Measurements from ENCODE around the gene DACT1. TPM values are rescaled to one million over a fixed set of nuclear protein-coding genes. Genes with fewer than 3 reads are reported as not detected.

DACT1 gene
- total RNA-seq, 1 experiment from 2014 or later = 4.4 TPM

GRCh38 chr14:58663494-58664111 lies 25.8 kb downstream of the DACT1 start:
- H3K4me2 ChIP-seq (ENCODE audit: insufficient read depth, insufficient read length, low read length) = no peak overlapping the region
- no peak overlapping the region for H3K27ac Mint-ChIP-seq
- H3K4me1 Mint-ChIP-seq = peaks cover 6 to 8% of the 10 kb centered on the region in 2 experiments

More at GRCh38 chr14:58663494-58664111, 25.8 kb downstream of the DACT1 start:
- no peak overlapping the region for H3K9ac ChIP-seq (ENCODE audit: extremely low read depth, insufficient read length, low read length)
- H3K18ac ChIP-seq (ENCODE audit: insufficient read length, low read depth, low read length) = no peak overlapping the region
- H4K5ac ChIP-seq (ENCODE audit: insufficient read length, low read depth, low read length) = no peak overlapping the region
- no peak for TF ChIP-seq CTCF (conservative IDR thresholded peaks at IDR 0.05)
- H3K14ac ChIP-seq (ENCODE audit: insufficient read depth, low read length) = no peak overlapping the region
- no peak overlapping the region for H2BK12ac ChIP-seq (ENCODE audit: insufficient read length, low read depth, low read length)
- no peak overlapping the region for H2BK15ac ChIP-seq (ENCODE audit: low read depth, low read length)
- H3K27ac ChIP-seq (ENCODE audit: insufficient read length, low read depth, low read length) = no peak overlapping the region
- H2BK120ac ChIP-seq (ENCODE audit: low read depth, low read length, poor library complexity, severe bottlenecking) = no peak overlapping the region
- no peaks in the 10 kb centered on the region for H3K27me3 ChIP-seq (ENCODE audit: insufficient read depth, low read length)
- H3K56ac ChIP-seq (ENCODE audit: insufficient read length, low read depth, low read length) = no peak overlapping the region
- no peak overlapping the region for H3T11ph ChIP-seq (ENCODE audit: low read length)
- H3K9me3 ChIP-seq (ENCODE audit: control insufficient read depth, low read depth, low read length) = no peaks in the 10 kb centered on the region
- H2AK5ac ChIP-seq (ENCODE audit: insufficient read length, low read length) = no peak overlapping the region
- H3K23ac ChIP-seq (ENCODE audit: insufficient read length, low read depth, low read length) = no peak overlapping the region
- Mint-ChIP-seq H3K9me3 (no peaks in the 10 kb centered on the region), H3K4me3 (no peak overlapping the region; a peak in 1 of 5 replicates), H3K27me3 (ENCODE audit: low read depth) (no peaks in the 10 kb centered on the region), H3K36me3 (ENCODE audit: insufficient read depth in 1 of 3, low read depth in 3 of 3) (no peaks in the 10 kb centered on the region)
- H4K8ac ChIP-seq (replicated peaks; ENCODE audit: insufficient read length, low read depth, low read length) = no peak overlapping the region
- H3K4ac ChIP-seq (ENCODE audit: low read depth, low read length) = no peak overlapping the region
- DNase-seq = no peak
- H2BK20ac ChIP-seq (ENCODE audit: low read depth, low read length, poor library complexity, severe bottlenecking) = no peak overlapping the region
- H4K20me1 ChIP-seq (ENCODE audit: control insufficient read depth, insufficient read depth, insufficient read length) = no peaks in the 10 kb centered on the region
- peaks cover 3% of the 10 kb centered on the region; the same call in 1 of the 2 replicates for H3K4me1 ChIP-seq (ENCODE audit: insufficient read depth, low read length)
- no peaks in the 10 kb centered on the region for H3K79me2 ChIP-seq (ENCODE audit: insufficient read depth, low read length)
- H3K79me1 ChIP-seq (ENCODE audit: insufficient read depth, low read depth, low read length, poor library complexity, severe bottlenecking) = no peaks in the 10 kb centered on the region
- no peaks in the 10 kb centered on the region for H3K23me2 ChIP-seq (ENCODE audit: insufficient read length, low read depth, low read length, poor library complexity, severe bottlenecking)
- H2AFZ ChIP-seq (ENCODE audit: low read length) = no peak overlapping the region
- no peak overlapping the region for H2BK5ac ChIP-seq (ENCODE audit: insufficient read length, low read length)
- no peak overlapping the region for H4K91ac ChIP-seq (ENCODE audit: insufficient read length, low read depth, low read length)
- WGBS (ENCODE audit: extremely low coverage, insufficient read length, low lambda C conversion rate) = no CpG with 5 or more reads among the region's 2 CpGs
